GM19193 (cell line): Measurements from ENCODE around the gene NCF2.

Experiments
- POLR2A ChIP-seq: IDR thresholded peaks from 4 replicates; pipeline ENCODE4 v1.6.1; 2011; ENCODE audit not compliant: insufficient read depth, insufficient read length; ENCODE audit errors: extremely low read depth

Gene NCF2

DNA sequence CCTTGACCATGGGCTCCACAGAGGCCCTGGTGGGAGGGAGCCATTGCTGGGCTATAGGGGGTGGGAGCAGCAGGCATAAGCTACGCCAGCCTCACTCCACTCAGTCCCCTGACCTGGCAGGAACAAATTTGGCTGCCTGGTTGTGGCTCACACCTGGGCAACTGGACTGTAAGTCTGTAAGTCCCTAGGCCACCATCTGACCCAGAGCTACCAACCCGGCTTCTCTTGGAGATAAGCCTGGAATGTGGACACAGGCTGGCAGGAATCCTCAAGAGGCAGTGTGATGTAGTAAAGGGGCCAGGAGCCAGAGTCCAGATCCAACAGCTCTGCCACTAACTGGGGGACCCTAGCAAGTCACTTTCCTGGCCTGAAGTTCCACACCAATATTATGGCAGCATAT lies 11.4 kb downstream of the NCF2 start:
- peak; percentile 20 for TF ChIP-seq POLR2A

DNA sequence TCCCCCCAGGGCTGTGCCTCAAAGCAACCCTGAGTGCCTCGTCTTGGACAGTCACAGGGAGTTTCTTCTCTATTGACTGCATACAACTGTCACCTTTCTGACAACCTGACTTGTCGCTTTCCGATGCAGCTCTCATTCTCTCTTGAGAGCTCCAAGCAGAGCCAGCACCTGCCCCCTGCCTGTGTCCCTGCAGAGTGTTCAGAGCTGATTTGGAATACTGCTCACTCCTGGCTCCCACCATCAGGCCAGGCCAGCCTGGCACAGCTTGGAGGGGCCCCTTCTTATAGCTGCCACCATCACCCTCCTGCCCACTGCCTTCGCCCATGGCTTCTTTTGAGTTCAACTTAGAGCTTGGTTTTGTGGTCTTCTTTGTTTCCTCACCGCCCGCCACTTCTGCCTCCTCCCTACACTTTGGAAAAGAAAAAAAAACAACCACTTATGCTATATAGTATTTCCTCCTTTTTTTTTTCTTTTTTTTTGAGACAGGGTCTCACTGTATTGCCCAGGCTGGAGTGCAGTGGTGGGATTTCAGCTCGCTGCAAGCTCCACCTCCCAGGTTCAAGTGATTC lies 12.3 kb downstream of the NCF2 start:
- TF ChIP-seq POLR2A: no peak

DNA sequence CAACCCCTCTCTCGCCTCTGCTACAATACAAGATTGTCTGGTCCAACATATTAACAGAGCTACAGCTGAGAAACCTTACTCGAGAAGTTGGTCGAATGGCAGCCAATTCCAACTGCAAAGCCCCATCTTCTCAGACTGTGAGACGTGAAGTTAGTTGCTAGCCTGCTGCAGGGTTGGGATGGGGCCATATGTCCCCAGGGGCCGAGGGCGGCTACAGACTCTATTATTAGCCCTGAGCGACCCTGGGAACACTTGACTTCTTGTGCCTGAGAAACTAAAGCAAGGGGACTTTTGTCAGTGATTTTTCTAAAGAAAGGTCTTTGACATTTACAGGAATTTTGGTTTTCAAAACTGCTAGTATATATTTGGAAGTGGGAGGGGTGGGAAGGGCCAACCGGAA lies 13.7 kb downstream of the NCF2 start:
- TF ChIP-seq POLR2A: no peak

DNA sequence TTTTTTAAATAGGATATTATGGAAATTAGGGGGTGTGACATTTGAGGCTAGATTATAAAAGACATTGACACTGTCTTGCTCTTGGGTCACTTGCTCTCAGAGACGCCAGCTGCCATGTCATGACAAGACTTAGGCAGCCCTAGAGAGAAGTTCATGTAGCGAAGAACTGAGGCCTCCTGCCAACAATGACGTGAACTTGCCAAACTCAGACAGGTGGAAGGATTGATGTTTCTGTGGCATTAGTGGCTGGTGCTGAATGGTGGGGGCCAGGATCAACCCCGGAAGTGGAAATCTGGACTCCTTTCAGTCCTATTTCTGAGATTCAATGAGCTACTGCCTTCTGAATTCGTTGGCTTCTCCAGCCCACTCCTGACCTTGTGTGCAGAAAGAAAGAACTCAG lies 14.7 kb downstream of the NCF2 start:
- no peak for TF ChIP-seq POLR2A

DNA sequence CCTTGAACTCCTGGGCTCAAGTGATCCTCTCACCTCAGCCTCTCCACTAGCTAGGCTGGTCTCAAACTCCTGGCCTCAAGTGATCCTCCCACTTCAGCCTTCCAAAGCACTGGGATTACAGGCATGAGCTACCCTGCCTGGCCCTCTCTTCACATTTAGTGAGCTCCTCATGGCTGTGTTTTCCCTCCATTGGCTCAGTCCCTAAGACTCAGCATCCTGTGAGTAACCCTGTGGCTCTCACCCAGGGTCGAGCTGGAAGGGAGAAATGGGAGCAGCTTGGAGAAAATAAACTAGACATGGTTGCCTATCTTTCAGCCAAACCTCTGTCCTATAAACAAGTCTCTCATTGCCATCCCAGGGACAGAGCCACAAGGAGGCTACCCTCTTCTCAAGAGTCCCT lies 17.5 kb downstream of the NCF2 start:
- no peak for TF ChIP-seq POLR2A

DNA sequence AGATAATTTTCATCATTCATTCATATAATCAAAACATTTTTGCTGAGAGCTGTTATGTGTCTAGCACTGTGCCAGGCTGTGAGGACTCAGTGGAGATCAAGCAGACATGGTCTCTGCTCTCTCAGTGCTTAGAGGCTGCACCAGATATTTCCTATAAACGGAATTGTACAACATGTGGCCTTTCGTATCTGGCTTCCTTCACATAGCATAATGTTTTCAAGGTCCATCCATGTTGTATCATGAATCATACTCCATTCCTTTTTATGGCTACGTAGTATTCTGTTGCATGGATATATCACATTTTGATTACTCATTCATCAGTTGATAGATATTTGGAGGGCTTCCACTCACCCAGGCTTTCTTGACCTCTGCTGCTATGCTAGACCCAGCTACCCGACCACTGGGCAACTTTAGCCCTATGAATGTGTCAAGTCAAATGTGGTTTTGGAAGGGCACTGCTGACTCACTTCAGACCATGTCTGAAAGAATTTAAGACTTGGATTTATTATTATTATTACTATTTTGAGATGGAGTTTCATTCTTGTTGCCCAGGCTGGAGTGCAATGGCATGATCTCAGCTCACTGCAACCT lies 18.5 kb downstream of the NCF2 start:
- TF ChIP-seq POLR2A: no peak

DNA sequence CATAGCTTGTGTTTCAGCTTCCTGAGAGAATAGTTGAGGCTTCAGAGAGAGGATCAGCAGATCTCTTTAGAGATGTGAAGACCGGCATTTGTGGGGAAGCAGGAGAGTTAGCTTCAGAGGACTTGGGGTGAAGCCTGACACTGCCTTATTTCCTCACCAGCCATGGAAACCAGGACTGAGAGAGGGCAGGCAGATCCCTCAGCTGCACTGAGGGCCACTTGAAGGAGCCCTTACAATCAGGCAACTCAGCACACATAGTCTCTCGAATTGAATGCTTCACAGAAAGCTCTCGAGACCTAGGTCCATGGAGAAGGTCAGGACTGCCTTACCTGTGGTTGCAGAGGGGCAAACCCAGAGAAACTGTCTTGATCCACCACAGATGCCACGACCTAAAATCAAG lies 19.8 kb downstream of the NCF2 start:
- no peak for TF ChIP-seq POLR2A

DNA sequence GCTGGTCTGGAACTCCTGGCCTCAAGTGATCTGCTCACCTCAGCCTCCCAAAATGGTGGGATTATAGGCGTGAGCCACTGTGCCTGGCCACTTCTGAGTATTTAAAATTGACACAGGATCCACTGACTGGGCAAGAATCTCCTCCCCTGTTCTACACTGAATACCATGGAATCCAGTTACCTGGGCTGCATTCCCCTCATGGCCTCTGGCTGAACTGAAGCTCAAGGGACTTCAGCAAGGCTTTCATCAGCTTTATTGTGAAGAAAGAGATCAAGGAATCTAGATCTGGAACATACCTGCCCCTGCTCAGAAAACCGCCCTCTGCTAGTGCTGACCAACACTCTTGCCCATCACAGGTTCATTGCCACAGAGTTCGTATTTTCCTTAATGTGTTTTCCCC lies 20.5 kb downstream of the NCF2 start:
- TF ChIP-seq POLR2A: no peak

DNA sequence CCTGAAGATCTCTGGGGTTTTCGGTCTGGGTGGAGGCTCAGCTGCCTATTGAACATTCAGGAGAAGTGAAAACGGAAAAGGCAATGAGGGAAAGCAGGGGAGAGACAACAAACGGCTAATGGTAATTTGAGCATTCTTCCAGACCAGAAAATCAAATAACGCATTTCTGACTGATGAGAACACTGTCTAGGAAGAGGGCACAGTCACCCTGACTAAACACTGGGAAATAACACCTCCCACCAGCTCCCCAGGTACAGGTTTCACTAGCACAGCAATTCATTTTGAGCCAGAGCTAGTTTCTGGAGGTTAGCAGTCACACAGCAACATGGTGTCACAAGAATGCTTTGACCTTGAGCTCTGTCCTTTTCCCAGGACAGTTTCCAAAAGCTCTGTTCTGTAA lies 21.1 kb downstream of the NCF2 start:
- no peak for TF ChIP-seq POLR2A

DNA sequence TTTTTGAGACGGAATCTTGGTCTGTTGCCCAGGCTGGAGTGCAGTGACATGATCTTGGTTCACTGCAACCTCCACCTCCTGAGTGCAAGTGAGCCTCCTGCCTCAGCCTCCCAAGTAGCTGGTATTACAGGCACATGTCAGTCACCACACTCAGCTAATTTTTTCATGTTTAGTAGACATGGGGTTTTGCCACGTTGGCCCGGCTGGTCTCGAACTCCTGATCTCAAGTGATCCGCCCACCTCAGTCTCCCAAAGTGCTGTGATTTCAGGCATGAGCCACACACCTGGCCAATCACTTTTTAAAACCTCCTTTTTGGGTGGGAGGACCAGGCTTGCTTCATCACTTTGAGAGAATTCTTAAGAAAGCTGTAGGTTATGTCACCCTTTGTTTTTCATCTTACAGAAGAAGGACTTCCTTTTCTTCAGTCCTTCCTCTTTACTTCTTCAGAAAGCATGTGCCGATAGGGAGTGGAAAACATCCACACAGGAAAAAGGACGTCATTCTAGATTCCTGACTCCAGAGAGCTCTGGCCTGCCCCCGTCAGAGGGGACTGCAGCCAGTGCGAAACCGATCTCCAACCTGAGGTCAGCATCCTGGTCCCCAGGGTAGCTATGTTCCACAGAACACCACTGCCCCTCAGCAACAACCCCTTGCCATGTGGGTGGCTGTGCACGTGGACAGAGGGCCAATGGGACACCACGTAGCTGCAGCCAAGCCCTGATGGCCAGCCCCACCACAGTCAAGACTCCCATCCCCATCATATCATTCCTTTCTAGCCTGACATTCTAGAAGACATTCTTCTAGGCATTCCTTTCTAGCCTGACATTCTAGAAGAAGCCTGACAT lies 21.9 kb downstream of the NCF2 start:
- no peak for TF ChIP-seq POLR2A

DNA sequence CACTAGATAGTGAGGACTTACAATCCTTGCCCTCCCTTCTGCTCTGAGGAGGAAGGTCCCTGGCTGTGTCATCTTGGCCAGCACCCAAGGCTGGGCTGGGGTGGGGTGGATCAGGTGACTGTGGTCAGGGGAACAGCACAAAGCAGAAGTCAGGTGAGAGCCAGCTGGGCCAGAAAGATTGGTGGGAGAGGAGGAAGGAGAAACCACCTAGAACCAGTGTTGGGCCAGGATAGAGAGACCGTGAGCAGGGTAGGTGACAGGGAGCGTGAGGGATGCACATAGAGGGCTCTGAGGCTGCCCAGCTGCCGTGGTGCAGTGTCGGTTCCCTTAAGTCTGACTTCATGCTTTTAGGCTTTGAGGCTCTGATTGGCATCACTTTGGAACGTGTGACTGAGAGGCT lies 22.7 kb downstream of the NCF2 start:
- TF ChIP-seq POLR2A: no peak

DNA sequence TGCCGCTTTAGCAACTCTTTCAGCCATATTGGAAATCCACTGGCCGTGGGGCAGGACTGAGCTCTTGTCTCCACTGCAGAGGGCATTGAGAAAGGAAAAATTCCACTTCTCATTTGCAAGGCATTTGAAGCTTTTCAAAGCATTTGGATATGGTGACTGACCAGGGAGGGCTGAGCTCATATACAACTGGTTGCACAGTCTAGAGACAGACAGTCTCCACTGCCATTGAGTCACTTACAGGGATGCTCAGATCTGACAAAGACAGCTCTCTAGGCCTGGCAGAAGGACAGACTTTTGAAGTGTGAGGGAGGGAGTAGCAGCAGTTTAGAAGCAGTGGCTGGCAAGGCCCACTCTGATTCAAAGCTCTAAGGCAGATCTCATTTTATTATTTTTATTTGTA lies 24.2 kb downstream of the NCF2 start:
- TF ChIP-seq POLR2A: no peak

DNA sequence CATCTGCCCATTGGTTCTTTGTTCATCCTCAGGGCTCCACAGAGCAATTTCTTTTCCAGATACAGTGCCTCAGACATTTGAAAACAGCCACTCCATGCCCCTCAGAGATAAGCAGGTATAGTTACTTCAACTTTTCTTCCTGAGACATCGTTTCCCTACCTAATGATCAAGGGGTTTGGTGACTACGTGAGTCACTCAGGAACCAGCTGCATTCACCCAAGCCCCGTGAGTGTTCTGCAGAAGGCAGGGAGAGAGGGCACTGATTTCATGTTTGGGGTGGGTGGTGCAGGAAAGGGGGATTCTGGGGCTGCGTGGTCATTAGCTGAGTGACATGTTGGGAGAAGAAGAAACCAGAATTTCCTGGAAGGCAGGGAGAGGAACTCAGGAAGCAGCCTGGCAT lies 25.0 kb downstream of the NCF2 start:
- TF ChIP-seq POLR2A: no peak

DNA sequence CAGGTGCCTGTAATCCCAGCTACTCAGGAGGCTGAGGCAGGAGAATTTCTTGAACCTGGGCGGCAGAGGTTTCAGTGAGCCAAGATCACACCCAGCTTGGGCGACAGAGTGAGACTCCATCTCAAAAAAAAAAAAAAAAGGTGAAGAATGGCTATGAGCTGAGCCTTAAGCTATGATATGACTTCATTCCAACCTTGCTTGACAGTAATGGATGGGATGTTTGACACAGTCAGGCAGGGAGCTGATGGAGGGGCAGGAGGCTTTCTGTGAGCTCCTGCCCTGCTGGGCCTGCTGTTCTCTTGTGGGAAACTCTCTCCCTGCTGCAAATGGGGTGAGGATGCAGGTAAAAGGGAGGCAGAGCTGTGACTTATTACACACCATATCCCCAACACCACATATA lies 27.6 kb downstream of the NCF2 start:
- TF ChIP-seq POLR2A: no peak

DNA sequence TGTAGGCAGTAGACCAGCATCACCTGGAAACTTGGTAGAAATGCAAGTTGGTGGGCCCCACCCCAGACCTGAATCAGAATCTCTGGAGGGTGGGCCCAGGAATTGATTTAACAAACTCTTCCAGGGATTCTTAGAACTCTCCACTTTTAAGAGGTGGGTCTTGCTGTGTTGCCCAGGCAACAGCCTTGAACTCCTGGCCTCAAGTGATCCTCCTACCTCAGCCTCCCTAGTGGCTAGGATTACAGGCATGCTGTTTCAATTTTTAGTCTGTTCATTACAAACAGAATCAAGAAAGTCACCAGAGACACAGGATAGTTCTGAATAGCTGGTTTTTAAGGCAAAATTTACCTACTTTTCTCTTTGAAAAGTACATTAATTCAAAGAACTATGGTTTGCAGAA lies 31.2 kb downstream of the NCF2 start:
- no peak for TF ChIP-seq POLR2A

DNA sequence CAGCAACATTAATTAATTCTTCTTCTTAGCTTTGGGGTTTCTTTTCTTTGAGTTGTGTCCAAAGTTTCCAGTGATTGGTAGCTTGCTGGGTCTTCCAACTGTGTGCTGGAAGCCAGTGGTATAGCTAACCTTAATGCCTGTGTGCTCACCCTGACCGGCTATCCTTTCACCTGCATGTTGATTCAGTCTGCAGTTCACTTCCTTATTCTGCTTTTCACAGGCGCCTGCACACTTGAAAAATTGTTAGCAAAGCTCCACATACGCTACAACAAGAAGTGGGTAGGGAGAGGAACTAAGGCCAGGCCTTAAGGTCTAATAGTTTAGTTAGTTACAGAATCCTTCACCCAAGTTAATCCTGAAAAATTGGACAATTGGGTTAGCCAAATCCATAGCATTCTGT lies 35.7 kb downstream of the NCF2 start:
- TF ChIP-seq POLR2A: no peak
